NCI-H187 (cell line): ENCODE data around the gene ACOXL.
"Not testable (repeated sequence)": the region's sequence is repeated elsewhere in the genome, so short reads cannot be mapped to it uniquely, and the experiment has no call there.

Experiments
- DNase-seq, 2 experiments: peaks; one replicate each; lab custom pipeline; 2025; lab: John Stamatoyannopoulos, UW

The ACOXL gene

DNA sequence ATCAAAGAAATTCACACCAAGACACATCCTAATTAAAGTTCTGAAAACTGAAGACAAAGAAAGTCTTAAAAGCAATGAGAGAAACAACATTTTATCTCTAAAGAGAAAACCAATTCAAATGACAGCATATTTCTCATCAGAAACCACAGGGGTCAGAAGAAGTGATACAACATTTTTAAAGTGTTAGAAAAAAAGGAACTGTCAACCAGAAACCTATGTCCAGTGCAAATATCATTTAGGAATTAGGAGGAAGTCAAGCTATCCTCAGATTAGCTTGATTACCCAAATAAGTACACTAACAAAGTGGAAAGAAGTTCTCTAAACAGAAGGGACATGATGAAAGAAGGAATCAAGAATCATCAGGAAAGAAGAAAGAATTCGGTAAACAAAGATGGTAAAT lies 328.8 kb downstream of the ACOXL start:
- DNase-seq = no peak

GRCh38 chr2:111062417-111062816 lies 330.0 kb downstream of the ACOXL start:
- DNase-seq = no peak

- no peak for DNase-seq
Measured at GRCh38 chr2:111066062-111066593, 333.8 kb downstream of the ACOXL start.

- DNase-seq = no peak
Measured at GRCh38 chr2:111068435-111069058, 336.2 kb downstream of the ACOXL start.

DNA sequence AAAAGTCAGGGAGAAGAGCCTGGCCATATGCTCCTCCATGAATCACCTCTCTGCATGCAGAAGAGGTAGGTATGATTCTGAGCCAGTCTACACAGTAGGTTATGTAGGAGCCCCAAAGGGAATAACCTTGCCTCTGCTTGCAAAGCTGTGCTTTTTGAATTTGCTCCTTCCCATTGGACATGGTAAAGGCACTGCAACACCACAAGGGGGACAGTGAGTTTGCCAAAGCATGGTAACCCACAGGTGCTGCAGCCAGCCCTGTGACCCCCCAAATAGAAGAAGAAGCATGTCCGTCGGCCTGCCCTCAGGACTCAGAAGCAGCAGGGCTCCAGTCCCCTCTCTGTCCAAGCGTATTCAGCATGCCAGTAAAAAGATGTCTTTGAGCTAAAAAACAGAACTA lies 337.3 kb downstream of the ACOXL start:
- DNase-seq = no peak

GRCh38 chr2:111071600-111072171 lies 339.3 kb downstream of the ACOXL start:
- no peak for DNase-seq

DNA sequence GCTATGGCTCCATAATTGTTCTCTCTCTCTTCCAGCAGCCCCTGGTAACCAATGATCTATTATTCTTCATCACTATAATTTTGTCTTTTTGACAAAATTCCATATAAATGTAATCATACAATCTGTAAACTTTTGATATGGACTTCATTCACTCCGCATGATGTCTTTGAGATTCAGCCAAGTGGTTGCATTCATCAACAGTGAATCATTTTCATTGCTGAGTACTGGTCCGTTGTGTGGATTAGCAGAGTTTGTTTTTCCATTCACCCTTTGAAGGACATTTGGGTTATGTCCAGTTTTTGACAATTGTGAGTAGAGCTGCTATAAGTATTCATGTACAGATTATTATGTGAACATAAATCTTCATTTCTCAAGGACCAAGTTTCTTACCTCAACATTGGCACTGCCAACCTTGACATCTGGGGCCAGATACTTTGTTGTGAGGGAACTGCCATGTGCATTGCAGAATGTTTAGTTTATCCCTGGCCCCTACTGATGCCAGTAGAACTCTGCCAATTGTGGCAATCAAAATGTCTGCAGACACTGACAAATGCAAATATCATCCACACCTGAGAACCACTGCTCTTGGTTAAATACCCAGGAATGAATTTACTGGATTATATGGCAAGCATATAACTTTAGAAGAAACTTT lies 340.0 kb downstream of the ACOXL start:
- DNase-seq = no peak

- not testable (repeated sequence) for DNase-seq
Measured at GRCh38 chr2:111082659-111083058, 350.3 kb downstream of the ACOXL start.

GRCh38 chr2:111091811-111092211 lies 359.4 kb downstream of the ACOXL start:
- DNase-seq = no peak

DNA sequence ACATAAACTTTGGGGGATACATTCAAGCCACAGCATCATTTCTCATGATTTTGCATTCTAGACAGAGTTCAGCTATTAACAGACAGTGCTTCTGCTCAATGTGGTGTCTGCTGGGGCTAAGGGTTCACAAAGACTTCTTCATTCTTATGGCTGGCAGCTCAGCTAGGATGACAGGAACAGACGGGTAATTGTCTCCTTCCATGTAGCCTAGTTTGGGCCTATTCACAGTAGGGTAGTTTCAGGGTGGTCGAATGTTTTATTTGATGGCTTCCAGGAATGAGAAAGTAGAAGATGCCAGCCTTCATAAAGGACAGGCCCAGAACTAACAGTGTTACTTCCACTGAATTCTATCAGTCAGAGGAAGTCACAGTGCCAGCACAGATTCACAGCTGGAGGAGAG lies 362.3 kb downstream of the ACOXL start:
- no peak for DNase-seq

GRCh38 chr2:111095434-111095833 lies 363.1 kb downstream of the ACOXL start:
- no peak for DNase-seq

DNA sequence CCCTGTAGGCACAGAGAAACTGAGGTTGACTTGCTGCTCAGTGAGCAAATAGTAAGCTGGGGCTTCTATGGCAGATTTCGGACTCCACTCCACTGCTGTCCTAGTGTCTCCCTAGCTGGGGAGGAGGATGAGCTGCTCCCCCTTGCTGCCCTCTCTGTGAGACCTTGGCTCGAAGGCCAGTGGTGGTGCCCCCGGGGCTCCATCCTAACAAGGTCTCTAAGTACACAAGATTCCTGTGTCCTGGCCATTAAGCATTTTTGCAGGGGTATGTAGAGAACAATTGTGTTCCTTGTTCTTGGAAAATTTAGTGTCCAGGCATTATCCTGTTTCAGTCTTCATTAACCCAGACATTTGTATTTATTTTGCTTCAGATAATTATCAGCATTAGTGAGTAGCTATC lies 367.0 kb downstream of the ACOXL start:
- DNase-seq = no peak

- DNase-seq = no peak
Measured at GRCh38 chr2:111100087-111100764, 367.9 kb downstream of the ACOXL start.

GRCh38 chr2:111100765-111101162 lies 368.4 kb downstream of the ACOXL start:
- no peak for DNase-seq

DNA sequence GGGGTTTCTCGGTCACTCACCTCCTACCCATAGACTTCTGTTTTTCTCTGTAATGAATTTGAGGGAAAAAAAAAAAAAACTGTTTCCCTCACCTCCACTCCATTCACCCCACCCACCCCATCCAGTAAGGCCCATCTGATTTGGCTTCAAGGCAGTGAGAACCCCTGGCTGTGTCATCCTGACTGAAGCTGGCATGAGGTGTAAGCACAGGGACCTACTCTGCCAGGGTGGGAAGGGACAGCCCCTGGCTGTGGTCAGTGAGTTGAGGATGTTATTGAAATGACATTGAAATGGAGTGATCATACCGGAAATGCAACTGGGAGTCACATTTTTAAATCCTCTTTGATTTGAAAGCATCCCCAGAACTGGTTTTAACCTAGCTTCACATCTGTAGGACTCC lies 369.2 kb downstream of the ACOXL start:
- no peak for DNase-seq

GRCh38 chr2:111102216-111102615 lies 369.8 kb downstream of the ACOXL start:
- no peak for DNase-seq

GRCh38 chr2:111105926-111106325 lies 373.6 kb downstream of the ACOXL start:
- no peak for DNase-seq

DNA sequence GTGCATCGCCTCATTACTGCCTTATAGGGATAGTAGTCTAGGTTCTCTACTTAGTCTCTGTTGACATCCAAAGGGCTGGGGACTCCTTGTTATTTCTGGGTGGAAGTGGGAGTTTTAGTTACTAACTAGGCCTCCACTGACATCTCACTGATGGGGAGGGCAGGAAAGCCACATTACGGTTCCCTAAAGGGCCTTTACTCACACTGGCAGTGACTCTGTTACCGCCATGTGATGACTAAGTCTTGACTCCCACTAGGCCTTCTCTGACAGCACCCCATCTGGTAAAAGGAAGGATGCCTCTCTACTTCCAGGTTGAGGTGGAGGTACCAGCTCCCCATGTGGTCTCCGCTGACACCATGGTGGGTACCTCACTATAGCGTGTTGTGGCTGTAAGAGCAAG lies 374.3 kb downstream of the ACOXL start:
- no peak for DNase-seq

DNA sequence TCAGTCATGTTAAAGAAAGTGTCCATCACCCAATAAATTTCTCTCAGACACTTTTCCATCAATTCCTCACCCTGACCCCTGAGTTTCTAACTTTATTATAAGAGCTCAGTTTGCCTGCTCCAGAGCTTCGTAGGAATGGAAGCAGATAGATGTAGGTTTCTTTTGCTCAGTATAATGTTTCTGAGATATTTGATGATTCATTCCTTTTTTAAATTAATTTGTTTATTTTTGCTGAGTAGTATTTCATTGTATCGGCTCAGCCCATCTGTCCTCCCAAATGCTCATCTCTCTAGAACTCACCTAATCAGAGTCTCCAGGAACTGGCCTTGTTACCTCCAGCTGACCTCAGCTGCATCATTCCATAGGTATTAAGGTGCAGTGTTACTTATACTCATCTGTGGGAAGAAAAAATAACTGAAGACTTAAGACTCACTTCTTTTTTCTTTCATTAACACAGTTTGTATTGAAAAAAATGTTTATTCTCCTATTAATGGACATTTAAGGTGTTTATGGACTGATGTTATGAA lies 376.4 kb downstream of the ACOXL start:
- DNase-seq = no peak

DNA sequence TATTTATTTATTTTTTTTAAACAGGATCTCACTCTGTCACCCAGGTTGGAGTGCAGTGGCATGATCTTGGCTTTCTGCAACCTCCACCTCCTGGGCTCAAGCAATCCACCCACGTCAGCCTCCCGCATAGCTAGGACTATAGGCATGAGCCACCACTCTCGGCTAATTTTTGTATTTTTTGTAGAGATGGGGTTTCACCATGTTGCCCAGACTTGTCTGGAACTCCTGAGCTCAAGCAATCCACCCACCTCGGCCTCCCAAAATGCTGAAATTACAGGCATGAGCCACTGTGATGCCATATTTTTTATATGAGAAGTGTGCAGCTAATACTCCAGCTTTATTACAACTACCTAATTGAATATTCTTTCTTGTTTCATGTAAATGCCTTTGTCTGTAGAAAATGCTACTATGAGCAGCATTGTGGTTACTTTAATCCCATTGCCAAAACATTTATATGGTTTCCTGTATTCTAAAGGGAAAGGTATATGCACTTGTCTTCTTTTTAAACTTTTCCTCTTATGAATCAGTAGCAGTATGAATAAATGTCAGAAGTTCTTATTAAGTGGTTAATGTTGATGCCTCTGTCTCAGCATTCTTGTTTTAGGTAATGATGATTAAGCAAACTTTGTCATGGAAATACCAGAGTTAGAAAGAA lies 378.9 kb downstream of the ACOXL start:
- DNase-seq = no peak

DNA sequence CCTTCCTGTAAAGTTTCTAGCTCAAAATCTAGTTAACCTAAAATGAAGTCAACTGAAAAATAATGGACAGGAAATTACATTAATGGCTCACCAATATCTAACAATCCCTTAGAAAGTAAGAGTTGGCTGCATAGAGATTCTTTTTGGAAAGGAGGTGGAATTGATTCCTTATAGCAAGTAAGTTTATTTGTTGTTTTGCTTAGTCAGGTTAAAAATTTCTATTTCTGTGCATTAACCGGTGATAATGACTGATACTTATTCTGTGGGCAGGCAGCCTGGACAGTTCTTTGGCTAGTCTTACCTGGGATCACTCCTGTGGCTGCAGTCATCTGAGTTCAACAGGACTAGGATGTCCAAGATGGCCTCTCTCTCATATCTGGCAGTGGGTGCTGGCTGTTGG lies 381.5 kb downstream of the ACOXL start:
- no peak for DNase-seq
